ENCODE data around the gene LSM7. TPM values are rescaled to one million over a fixed set of nuclear protein-coding genes. Genes with fewer than 3 reads are reported as not detected.

Gene LSM7
- polyA plus RNA-seq, 3 donors: 98.6 to 312 (median 132) TPM

- Mint-ChIP-seq H3K27me3 (ENCODE audit: low read depth in 3 of 3) (peaks cover 0 to 7% (median 2%) of the 10 kb centered on the region in 3 donors), H3K27ac (peak overlapping the region in 3 of 7 donors; percentile 18 to 64 (median 46)), H3K9me3 (no peaks in the 10 kb centered on the region), H3K36me3 (peaks cover 27 to 58% of the 10 kb centered on the region in 2 donors), H3K4me1 (peaks cover 54% of the 10 kb centered on the region), H3K4me3 (no peak overlapping the region)
- Histone ChIP-seq H3K9me3 (replicated peaks in 1 of 2; ENCODE audit: control insufficient read depth in 1 of 2, insufficient read depth in 1 of 2, low read length in 2 of 2) (no peaks in the 10 kb centered on the region), H3K27me3 (ENCODE audit: control insufficient read depth in 2 of 2, insufficient read depth in 2 of 2, low read length in 2 of 2) (no peaks in the 10 kb centered on the region), H2AFZ (ENCODE audit: insufficient read depth, low read depth, low read length, poor library complexity, severe bottlenecking) (no peak overlapping the region), H3K4me1 (ENCODE audit: control insufficient read depth in 1 of 2, insufficient read depth in 2 of 2, low read length in 2 of 2) (peaks cover 48 to 57% of the 10 kb centered on the region in 2 donors), H3K36me3 (replicated peaks in 1 of 2; ENCODE audit: control insufficient read depth in 1 of 2, insufficient read depth in 2 of 2, low read length in 2 of 2) (peaks cover 24 to 31% of the 10 kb centered on the region in 2 donors), H4K20me1 (ENCODE audit: insufficient read depth, low read length) (peaks cover 77% of the 10 kb centered on the region), H3K9ac (ENCODE audit: insufficient read depth, low read length, poor library complexity, severe bottlenecking) (no peak overlapping the region), H3K27ac (ENCODE audit: low read depth in 1 of 2, low read length in 2 of 2) (no peak overlapping the region), H3K4me2 (replicated peaks; ENCODE audit: extremely low read depth, low read length, poor library complexity, severe bottlenecking) (no peak overlapping the region), H3K79me2 (ENCODE audit: insufficient read depth, low read length) (peaks cover 62% of the 10 kb centered on the region), H3K4me3 (replicated peaks in 1 of 3; ENCODE audit: low read depth in 2 of 3, low read length in 3 of 3) (no peak overlapping the region)
- intact Hi-C loops (cut with micrococcal nuclease): loop anchor here (5.0 to 10.0 kb wide), 2 partner anchors 40 to 338 kb away; no protein-coding TSS in a partner anchor
- no peak for DNase-seq
- no peak for TF ChIP-seq CTCF (IDR thresholded peaks at IDR 0.05)
- WGBS (ENCODE audit: insufficient coverage): 57% methylated on average over 3 of the region's 9 CpGs
These were observed 51.2 kb downstream of the LSM7 start for GRCh38 chr19:2277138-2277537.

- H3K4me3 ChIP-seq (replicated peaks in 1 of 3; ENCODE audit: low read depth in 2 of 3, low read length in 3 of 3): no peak overlapping the region
- no peaks in the 10 kb centered on the region for H3K9me3 ChIP-seq (replicated peaks in 1 of 2; ENCODE audit: control insufficient read depth in 1 of 2, insufficient read depth in 1 of 2, low read length in 2 of 2)
- peaks cover 54% of the 10 kb centered on the region for H3K4me1 Mint-ChIP-seq
- peaks cover 49 to 60% of the 10 kb centered on the region in 2 donors for H3K4me1 ChIP-seq (ENCODE audit: control insufficient read depth in 1 of 2, insufficient read depth in 2 of 2, low read length in 2 of 2)
- intact Hi-C loops (cut with micrococcal nuclease): loop anchor here (5.0 to 10.0 kb wide), 2 partner anchors 41 to 338 kb away; no protein-coding TSS in a partner anchor
- H3K9me3 Mint-ChIP-seq: no peaks in the 10 kb centered on the region
- peaks cover 84% of the 10 kb centered on the region for H4K20me1 ChIP-seq (ENCODE audit: insufficient read depth, low read length)
- no peak overlapping the region for H3K27ac ChIP-seq (ENCODE audit: low read depth in 1 of 2, low read length in 2 of 2)
- H3K36me3 ChIP-seq (replicated peaks in 1 of 2; ENCODE audit: control insufficient read depth in 1 of 2, insufficient read depth in 2 of 2, low read length in 2 of 2): peaks cover 30 to 36% of the 10 kb centered on the region in 2 donors
- H3K4me3 Mint-ChIP-seq: no peak overlapping the region
- H3K79me2 ChIP-seq (ENCODE audit: insufficient read depth, low read length): peaks cover 64% of the 10 kb centered on the region
- no peak for TF ChIP-seq CTCF (IDR thresholded peaks at IDR 0.05)
- H3K27ac Mint-ChIP-seq: peak overlapping the region in 1 of 7 donors; percentile 6
- WGBS (ENCODE audit: insufficient coverage): 96% methylated on average over 10 of the region's 28 CpGs
- peaks cover 31 to 64% of the 10 kb centered on the region in 2 donors for H3K36me3 Mint-ChIP-seq
- no peak overlapping the region for H2AFZ ChIP-seq (ENCODE audit: insufficient read depth, low read depth, low read length, poor library complexity, severe bottlenecking)
- no peak for DNase-seq
- H3K4me2 ChIP-seq (replicated peaks; ENCODE audit: extremely low read depth, low read length, poor library complexity, severe bottlenecking): no peak overlapping the region
- peaks cover 0 to 9% (median 2%) of the 10 kb centered on the region in 3 donors for H3K27me3 Mint-ChIP-seq (ENCODE audit: low read depth in 3 of 3)
- H3K9ac ChIP-seq (ENCODE audit: insufficient read depth, low read length, poor library complexity, severe bottlenecking): no peak overlapping the region
- no peaks in the 10 kb centered on the region for H3K27me3 ChIP-seq (ENCODE audit: control insufficient read depth in 2 of 2, insufficient read depth in 2 of 2, low read length in 2 of 2)
These were observed 51.9 kb downstream of the LSM7 start for GRCh38 chr19:2276429-2276986.

Measured in CD14-positive monocyte (primary cell).